HG02852 (cell line): Measurements from ENCODE around the gene CNRIP1.

Source experiments
- ATAC-seq: cut with Tn5 transposase; IDR thresholded peaks from one replicate; pipeline ENCODE4 v1.9.1; 2021; ENCODE audit warnings: mild to moderate bottlenecking, moderate library complexity; ENCODE audit not compliant: unreplicated experiment

Gene CNRIP1

GRCh38 chr2:68251855-68252399 lies 67.8 kb downstream of the CNRIP1 start:
- peak; percentile 11 for ATAC-seq

- peak; percentile 52 for ATAC-seq
Measured at GRCh38 chr2:68251187-68251854, 68.4 kb downstream of the CNRIP1 start.

- ATAC-seq = no peak
Measured at GRCh38 chr2:68250652-68251186, 69.0 kb downstream of the CNRIP1 start.

DNA sequence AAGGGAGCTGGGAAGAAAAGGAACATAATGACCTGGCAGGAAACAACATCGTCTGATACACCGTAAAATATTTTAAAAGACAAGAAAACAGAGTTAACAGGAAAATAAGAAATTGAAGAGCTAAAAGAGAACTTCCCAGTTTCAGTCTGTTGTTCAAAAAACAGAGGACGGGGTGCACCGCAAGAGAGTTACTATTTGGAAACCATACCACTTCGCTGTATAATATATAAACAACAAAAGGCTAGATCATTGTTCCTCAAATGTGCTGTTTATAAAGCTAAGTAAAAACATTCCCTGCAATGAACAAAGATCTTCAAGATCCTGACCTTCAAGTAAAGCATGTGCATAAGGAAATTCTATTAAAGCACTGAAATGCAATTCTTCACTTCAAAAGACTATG lies 69.6 kb downstream of the CNRIP1 start:
- no peak for ATAC-seq

- ATAC-seq = no peak
Measured at GRCh38 chr2:68248806-68249205, 70.9 kb downstream of the CNRIP1 start.

DNA sequence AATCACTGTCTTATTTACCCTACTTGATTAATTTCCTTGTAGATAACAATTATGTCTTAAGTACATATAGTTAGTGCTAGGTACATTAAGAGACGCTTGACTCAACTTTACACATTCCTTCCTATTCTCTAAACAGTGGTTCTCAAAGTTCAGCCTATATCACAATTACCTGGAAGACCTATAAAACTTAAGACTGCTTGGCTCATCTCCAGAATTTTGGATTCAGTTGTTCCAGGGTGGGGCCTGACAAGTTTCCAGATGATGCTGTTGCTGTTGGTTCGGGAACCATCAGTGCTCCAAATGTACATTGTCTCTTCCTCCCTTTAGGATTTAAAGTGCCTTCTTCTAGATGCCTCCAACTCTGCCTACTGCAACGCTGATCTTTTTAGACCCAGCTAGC lies 71.4 kb downstream of the CNRIP1 start:
- ATAC-seq = no peak

GRCh38 chr2:68246396-68246795 lies 73.4 kb downstream of the CNRIP1 start:
- ATAC-seq = no peak

- ATAC-seq = no peak
Measured at GRCh38 chr2:68245672-68246071, 74.1 kb downstream of the CNRIP1 start.

DNA sequence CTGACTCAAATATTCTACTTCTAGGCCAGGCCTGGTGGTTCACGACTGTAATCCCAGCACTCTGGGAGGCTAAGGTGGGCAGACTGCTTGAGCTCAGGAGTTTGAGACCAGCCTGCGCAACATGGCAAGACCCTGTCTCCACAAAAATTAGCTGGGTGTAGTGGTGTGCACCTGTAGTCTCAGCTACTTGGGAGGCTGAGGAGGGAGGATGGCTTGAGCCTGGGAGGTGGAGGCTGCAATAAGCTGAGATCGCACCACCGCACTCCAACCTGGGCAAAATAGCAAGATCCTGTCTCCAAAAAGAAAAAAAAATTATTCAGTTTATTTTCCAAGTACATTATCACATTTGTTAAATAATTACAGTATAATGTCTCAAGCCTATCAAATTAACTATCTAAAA lies 74.7 kb downstream of the CNRIP1 start:
- ATAC-seq = no peak

DNA sequence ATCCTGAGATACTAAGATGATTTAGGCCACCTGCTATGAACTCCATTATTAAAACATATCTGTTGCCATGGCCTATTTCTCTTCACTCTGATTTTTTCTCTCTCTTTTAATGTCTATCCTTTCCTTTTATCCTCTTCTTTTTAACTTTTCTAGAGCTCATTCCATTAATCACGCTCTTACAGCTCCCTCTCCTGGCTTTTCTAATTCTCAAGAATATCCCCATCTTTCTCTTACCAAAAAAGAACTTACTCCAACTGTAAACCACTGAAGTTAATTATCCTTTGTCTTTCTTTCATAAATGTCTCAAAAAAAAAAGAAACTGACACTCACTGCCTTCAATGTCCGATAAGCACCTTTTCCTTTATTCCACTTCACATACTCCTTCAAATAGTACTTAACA lies 75.3 kb downstream of the CNRIP1 start:
- ATAC-seq = no peak
